HG03135 (cell line): ENCODE results near the gene ZGPAT.
A peak's percentile ranks its signal among the peaks of the same experiment; 100 is the strongest.

Experiments
- ATAC-seq: cut with Tn5 transposase; IDR thresholded peaks from one replicate; pipeline ENCODE4 v1.9.1; 2021; ENCODE audit warnings: mild to moderate bottlenecking, moderate library complexity; ENCODE audit not compliant: unreplicated experiment

ZGPAT gene

DNA sequence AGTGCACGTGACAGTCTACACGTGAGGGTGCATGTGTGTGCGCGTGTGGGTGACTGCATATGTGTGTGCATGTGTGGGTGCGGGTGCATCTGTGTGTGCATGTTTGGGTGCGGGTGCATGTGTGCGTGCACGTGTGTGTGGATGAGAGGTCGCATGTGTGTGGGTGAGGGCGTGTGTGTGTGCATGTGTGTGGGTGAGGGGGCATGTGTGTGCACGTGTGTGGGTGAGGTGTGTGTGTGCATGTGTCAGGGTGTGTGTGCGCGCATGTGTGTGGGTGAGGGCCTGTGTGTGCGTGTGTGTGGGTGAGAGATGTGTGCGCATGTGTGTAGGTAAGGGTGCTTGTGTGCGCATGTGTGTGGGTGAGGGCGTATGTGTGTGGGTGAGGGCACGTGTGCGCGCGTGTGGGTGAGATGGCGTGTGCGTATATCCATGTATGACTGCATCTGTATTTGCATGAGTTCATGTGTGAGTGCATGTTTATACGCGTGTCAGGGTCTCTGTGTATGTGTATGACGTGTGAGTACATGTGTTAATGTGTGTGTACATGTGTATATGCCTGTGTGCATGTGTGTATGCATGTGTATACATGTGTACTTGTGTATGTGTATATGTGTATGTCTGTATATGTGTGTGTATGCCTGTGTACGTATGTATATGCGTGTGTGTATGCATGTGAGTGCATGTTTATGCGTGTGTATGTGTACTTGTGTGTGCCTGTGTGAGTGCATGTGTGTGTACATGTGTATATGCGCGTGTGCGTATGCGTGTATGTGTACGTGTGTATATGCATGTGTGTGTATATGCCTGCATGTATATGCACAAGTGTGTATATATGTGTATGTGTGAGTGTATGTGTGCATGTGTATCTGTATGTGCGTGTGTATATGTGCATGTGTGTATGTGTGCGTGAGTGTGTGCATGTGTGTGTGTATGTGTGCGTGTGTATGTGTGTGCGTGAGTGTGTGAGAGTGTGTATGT is 24.6 kb downstream of the ZGPAT start:
- ATAC-seq: no peak

DNA sequence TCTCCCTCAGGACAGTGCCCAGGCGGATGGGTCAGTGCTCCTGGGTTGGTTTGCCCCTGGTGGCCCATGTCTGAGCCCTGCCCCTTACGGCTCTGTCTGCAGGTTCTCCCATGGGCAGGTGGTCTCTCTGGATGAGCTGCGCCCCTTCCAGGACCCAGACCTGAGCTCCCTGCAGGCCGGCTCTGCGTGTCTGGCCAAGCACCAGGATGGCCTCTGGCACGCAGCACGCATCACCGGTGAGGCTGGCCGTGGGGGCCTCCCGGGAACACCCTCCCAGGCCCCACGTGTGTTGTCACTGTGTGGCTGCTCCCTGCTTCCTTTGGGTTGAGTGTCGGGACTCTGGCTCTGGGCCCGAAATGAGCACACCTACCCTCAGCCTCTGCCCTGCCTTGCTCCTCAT is 25.3 kb downstream of the ZGPAT start:
- no peak for ATAC-seq

DNA sequence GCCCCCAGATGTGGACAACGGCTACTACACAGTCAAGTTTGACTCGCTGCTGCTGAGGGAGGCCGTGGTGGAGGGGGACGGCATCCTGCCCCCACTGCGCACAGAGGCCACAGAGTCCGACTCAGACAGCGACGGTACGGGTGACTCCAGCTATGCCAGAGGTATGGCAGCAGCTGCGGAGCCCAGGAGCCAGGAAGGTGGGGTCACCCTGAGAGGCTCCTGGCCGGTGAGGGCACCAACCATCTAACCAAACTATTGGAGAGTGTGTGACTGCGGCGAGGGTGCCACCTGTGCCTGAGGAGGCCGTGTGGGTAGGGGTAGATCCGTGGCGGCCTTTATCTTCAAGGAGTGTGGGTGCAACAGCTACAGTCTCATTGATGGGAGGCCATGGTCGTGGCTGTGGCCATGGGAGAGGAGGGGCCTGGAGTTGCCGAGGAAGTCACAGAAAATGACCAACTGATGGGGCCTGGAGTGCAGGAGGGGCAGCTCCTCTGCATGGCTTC is 25.8 kb downstream of the ZGPAT start:
- ATAC-seq: no peak

DNA sequence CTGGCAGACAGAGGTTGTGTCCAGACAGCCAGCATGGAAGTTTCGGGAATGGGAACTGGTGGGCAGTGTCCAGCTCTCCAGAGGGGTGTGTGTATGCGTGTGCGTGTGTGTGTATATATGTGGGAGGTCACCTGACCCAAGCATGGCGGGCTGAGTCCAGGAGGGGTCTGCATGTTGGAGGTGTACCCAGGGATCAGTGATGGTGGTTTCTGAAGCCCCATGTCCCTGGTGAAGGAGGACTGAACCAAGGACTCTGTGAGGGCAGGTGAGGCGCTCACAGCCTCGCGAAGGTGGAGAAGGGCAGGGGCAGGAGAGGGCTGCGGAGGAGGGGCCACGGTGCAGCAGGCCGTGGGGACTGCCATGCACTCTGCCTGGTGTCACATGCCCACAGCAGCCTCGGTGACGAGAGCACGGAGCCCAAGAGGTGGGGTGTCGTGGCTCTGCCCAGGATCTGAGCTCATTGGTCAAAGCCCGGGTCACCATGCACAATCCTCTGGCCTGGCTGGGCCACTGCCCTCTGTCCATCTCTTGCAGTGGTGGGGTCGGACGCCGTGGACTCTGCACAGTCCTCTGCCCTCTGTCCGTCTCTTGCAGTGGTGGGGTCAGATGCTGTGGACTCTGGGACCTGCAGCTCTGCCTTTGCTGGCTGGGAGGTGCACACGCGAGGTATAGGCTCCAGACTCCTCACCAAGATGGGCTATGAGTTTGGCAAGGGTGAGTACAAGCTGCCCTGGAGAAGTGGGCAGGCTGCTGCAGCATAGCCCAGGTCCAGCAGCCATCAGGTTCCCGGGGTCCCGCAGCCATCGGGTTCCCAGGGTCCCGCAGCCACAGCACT is 26.5 kb downstream of the ZGPAT start:
- no peak for ATAC-seq

DNA sequence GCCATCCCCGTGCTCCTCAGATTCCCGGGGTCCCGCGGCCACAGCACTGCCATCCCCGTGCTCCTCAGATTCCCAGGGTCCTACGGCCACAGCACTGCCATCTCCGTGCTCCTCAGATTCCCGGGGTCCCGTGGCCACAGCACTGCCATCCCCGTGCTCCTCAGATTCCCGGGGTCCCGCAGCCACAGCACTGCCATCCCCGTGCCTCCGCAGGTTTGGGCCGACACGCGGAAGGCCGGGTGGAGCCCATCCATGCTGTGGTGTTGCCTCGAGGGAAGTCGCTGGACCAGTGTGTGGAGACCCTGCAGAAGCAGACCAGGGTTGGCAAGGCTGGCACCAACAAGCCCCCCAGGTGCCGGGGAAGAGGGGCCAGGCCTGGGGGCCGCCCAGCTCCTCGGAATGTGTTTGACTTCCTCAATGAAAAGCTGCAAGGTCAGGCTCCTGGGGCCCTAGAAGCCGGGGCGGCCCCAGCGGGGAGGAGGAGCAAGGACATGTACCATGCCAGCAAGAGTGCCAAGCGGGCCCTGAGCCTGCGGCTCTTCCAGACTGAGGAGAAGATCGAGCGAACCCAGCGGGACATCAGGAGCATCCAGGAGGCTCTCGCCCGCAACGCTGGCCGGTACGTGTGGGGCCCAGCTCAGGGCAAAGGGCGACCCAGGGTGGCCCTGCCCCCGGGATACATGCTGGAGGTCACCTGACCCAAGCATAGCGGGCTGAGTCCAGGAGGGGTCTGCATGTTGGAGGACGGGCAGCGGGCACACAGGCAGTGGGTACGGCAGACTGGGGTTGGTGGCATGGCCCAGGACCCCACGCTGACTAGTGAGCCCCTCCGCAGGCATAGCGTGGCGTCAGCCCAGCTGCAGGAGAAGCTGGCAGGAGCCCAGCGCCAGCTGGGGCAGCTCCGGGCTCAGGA is 27.4 kb downstream of the ZGPAT start:
- no peak for ATAC-seq

GRCh38 chr20:63735859-63736718 is 28.2 kb downstream of the ZGPAT start, which contains the start of gene LIME1:
TSS of gene LIME1 (plus strand) at chr20:63736664. CDS start at chr20:63737550, 886 bp downstream.
- no peak for ATAC-seq

DNA sequence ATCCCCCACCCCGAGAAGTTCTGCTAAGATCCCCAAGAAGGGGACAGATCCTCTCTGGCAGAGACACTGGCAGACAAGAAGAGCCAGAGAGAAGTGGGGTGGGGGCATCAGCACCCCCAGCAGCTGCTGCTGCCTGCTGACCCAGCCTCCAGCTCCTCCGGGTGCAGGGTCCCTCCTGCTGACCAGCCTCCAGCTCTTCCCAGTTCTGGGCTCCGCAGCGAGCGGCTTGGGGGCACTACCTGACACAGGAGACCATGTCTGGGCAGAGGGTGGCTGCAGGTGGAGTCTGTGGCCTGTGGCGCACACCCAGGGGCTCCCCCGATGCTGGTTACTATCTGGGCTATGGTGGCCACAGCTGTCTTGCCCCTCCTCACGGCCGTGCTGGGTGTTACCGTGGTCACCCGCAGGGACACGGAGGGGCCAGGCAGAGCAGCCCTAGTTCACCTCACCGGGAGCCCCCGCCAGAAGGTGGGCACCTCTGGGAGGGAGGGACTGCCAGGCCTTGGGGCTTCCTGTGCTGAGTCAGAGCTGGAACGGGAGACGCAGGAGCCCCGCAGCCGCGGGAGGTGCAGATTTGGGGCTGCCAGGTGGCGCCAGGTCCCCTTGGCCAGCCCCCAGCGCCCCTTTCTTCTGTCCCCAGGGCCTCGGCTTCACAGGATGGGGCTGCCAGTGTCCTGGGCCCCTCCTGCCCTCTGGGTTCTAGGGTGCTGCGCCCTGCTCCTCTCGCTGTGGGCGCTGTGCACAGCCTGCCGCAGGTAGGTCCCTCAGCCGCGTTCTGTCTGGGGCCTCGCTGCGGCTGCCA is 29.3 kb downstream of the ZGPAT start:
- ATAC-seq: no peak

GRCh38 chr20:63737695-63737944 is 29.8 kb downstream of the ZGPAT start:
- no peak for ATAC-seq

DNA sequence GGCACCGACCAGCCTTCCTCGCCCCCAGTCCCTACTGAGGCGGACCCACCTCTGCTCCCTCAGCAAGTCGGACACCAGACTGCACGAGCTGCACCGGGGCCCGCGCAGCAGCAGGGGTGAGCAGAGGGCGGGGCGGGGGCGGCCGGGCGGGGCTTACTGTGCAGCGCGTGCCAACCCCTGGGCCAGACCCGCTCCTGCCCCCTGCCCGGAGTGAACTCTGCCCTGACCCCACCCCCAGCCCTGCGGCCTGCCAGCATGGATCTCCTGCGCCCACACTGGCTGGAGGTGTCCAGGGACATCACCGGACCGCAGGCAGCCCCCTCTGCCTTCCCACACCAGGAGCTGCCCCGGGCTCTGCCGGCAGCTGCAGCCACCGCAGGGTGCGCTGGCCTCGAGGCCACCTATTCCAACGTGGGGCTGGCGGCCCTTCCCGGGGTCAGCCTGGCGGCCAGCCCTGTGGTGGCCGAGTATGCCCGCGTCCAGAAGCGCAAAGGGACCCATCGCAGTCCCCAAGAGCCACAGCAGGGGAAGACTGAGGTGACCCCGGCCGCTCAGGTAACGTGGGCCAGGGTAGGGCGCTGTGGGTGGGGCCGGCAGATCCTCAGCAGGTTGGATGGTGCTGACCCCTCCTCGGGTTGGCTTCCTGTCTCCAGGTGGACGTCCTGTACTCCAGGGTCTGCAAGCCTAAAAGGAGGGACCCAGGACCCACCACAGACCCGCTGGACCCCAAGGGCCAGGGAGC is 30.3 kb downstream of the ZGPAT start:
- no peak for ATAC-seq

DNA sequence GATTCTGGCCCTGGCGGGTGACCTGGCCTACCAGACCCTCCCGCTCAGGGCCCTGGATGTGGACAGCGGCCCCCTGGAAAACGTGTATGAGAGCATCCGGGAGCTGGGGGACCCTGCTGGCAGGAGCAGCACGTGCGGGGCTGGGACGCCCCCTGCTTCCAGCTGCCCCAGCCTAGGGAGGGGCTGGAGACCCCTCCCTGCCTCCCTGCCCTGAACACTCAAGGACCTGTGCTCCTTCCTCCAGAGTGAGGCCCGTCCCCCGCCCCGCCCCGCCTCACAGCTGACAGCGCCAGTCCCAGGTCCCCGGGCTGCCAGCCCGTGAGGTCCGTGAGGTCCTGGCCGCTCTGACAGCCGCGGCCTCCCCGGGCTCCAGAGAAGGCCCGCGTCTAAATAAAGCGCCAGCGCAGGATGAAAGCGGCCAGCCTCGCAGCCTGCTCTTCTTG is 30.9 kb downstream of the ZGPAT start:
- no peak for ATAC-seq

- peak; percentile 29 for ATAC-seq
Measured at GRCh38 chr20:63739130-63740069, 31.6 kb downstream of the ZGPAT start, which contains the start of gene SLC2A4RG. TSS of gene SLC2A4RG (plus strand) at chr20:63739776. CDS start at chr20:63739913, 137 bp downstream.

DNA sequence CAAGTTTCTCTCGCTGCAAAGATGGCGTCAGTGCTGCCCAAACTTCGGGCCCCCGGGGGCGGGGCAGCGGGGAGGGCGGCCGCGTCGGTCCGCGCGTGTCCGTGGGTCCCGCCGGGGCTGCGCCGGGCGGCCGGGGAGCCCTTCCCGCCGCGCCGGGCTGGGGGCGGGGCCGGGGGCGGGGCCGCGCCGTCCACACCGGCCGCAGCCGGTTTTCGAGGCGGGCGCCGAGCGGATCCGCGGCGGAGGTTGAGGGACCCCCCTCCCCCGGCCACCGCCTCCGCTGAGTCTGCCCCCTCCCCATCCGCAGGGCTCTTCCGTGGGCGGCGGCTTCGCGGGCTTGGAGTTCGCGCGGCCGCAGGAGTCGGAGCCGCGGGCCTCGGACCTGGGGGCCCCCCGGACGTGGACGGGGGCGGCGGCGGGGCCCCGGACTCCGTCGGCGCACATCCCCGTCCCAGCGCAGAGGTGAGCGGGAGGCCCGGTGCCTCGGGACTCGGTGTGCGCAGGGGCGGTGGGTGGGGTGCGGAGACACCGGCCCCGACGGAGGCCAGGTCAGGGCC is 32.3 kb downstream of the ZGPAT start:
- ATAC-seq: no peak

DNA sequence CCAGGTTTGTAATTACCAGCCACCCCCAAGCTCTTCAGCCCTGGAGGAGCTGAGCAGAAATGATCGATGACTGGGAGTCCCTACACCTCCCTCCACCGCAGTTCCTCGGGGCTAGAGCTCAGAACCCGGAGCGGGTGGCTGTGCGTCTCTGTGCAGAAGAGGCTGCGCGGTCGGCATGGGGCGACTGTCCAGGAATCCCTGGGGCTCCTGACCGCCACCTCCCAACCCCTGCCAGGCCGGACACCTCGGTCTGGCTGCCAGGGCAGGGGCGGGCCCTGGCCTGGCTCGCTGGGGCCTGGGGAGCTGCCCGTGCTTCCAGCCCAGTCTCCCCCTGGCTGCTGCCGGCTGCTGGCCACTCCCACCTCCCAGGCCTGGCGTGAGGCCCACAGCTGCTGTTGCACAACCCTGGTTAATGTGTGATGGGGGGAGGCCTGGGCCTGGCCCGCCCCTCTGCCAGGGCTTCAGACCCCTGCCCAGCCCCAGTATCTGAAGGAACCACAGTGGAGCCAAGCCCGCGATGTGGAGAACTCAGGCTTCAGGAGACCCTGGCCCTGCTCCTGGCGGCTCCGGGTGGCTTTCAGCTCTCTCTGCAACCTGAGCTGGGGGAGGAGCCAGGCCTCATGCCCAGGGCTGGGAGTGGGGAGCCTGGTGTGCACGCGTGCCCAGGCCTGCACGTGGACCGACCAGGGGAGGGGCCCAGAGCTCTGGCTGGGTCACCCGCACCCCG is 33.0 kb downstream of the ZGPAT start:
- no peak for ATAC-seq

GRCh38 chr20:63741354-63741675 is 33.5 kb downstream of the ZGPAT start:
- ATAC-seq: no peak

DNA sequence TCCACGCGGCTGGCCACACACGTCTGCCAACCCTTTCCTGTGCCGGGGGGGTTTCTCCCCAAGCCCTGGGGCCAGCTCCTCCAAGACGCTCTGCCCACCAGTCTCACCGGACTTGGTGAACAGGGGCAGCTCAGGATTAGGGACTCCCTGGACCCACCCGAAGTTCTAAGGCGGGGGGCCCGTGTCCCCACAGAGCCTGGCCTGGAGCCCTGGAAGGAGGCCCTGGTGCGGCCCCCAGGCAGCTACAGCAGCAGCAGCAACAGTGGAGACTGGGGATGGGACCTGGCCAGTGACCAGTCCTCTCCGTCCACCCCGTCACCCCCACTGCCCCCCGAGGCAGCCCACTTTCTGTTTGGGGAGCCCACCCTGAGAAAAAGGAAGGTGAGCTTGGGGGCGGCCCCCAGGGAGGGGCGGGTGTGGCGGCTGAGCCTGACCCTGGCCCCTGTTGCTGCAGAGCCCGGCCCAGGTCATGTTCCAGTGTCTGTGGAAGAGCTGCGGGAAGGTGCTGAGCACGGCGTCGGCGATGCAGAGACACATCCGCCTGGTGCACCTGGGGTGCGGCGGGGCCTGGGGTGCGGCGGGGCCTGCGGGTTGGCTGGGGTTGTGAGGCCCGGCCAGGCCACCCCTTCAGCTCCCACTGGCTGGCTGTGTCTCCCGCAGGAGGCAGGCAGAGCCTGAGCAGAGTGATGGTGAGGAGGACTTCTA is 34.0 kb downstream of the ZGPAT start:
- no peak for ATAC-seq
